ENCODE measurements around the gene PBXIP1. TPM values are rescaled to one million over a fixed set of nuclear protein-coding genes. Genes with fewer than 3 reads are reported as not detected.
A peak's percentile ranks its signal among the peaks of the same experiment; 100 is the strongest.

PBXIP1 gene
- polyA plus RNA-seq, 4 donors = 31.9 to 97.8 (median 37.8) TPM

GRCh38 chr1:154936555-154937084 lies 19.3 kb downstream of the PBXIP1 start, which contains the start of gene PMVK:
TSS of gene PMVK (minus strand) at chr1:154936719. CDS start at chr1:154936685, 34 bp downstream.
- WGBS, 3 donors = 0% methylated on average over 45 of the region's 45 CpGs
- Histone ChIP-seq H3K9me3 (ENCODE audit: control insufficient read depth in 2 of 2, insufficient read depth in 1 of 2, low read depth in 1 of 2, low read length in 1 of 2) (no peaks in the 10 kb centered on the region), H3K4me3 (ENCODE audit: low read depth in 1 of 3, low read length in 3 of 3) (peak within 1 kb of the TSS; percentile 36 to 72 (median 64)), H3K4me1 (ENCODE audit: control insufficient read depth in 3 of 3, insufficient read depth in 2 of 3, low read depth in 1 of 3, low read length in 2 of 3) (peaks cover 0 to 39% (median 13%) of the 10 kb centered on the region in 3 donors), H3K36me3 (ENCODE audit: control insufficient read depth in 3 of 3, insufficient read depth in 2 of 3, low read depth in 1 of 3, low read length in 3 of 3) (peaks cover 0 to 2% (median 0%) of the 10 kb centered on the region in 3 donors), H3K27me3 (ENCODE audit: control insufficient read depth in 3 of 3, insufficient read depth in 3 of 3, low read length in 3 of 3) (no peaks in the 10 kb centered on the region), H3K27ac (ENCODE audit: low read depth in 1 of 3, low read length in 2 of 3) (peak within 1 kb of the TSS; percentile 95 to 100 (median 97))
- peak; percentile 98 for DNase-seq
- no peak for FAIRE-seq

GRCh38 chr1:154935749-154936554 lies 19.9 kb downstream of the PBXIP1 start:
- H3K9me3 ChIP-seq (ENCODE audit: control insufficient read depth in 2 of 2, insufficient read depth in 1 of 2, low read depth in 1 of 2, low read length in 1 of 2) = no peaks in the 10 kb centered on the region
- WGBS, 3 donors = 37 to 47% (median 38%) methylated on average over 27 of the region's 27 CpGs
- FAIRE-seq = no peak

GRCh38 chr1:154934358-154934948 lies 21.4 kb downstream of the PBXIP1 start:
- Histone ChIP-seq H3K27ac (ENCODE audit: low read depth in 1 of 3, low read length in 2 of 3) (no peak overlapping the region), H3K4me1 (ENCODE audit: control insufficient read depth in 3 of 3, insufficient read depth in 2 of 3, low read depth in 1 of 3, low read length in 2 of 3) (peaks cover 0 to 37% (median 7%) of the 10 kb centered on the region in 3 donors), H3K4me3 (ENCODE audit: low read depth in 1 of 3, low read length in 3 of 3) (no peak overlapping the region), H3K36me3 (ENCODE audit: control insufficient read depth in 3 of 3, insufficient read depth in 2 of 3, low read depth in 1 of 3, low read length in 3 of 3) (peaks cover 0 to 21% (median 0%) of the 10 kb centered on the region in 3 donors), H3K9me3 (ENCODE audit: control insufficient read depth in 2 of 2, insufficient read depth in 1 of 2, low read depth in 1 of 2, low read length in 1 of 2) (no peaks in the 10 kb centered on the region), H3K27me3 (ENCODE audit: control insufficient read depth in 3 of 3, insufficient read depth in 3 of 3, low read length in 3 of 3) (no peaks in the 10 kb centered on the region)
- no peak for DNase-seq
- WGBS, 3 donors = 98 to 100% (median 99%) methylated on average over 5 of the region's 5 CpGs
- FAIRE-seq = no peak

More at GRCh38 chr1:154935749-154936554, 19.9 kb downstream of the PBXIP1 start:
- Histone ChIP-seq H3K36me3 (ENCODE audit: control insufficient read depth in 3 of 3, insufficient read depth in 2 of 3, low read depth in 1 of 3, low read length in 3 of 3) (peaks cover 0 to 7% (median 0%) of the 10 kb centered on the region in 3 donors), H3K27me3 (ENCODE audit: control insufficient read depth in 3 of 3, insufficient read depth in 3 of 3, low read length in 3 of 3) (no peaks in the 10 kb centered on the region), H3K4me1 (ENCODE audit: control insufficient read depth in 3 of 3, insufficient read depth in 2 of 3, low read depth in 1 of 3, low read length in 2 of 3) (peaks cover 0 to 44% (median 9%) of the 10 kb centered on the region in 3 donors), H3K27ac (ENCODE audit: low read depth in 1 of 3, low read length in 2 of 3) (peak overlapping the region; percentile 95 to 100 (median 97)), H3K4me3 (ENCODE audit: low read depth in 1 of 3, low read length in 3 of 3) (peak overlapping the region; percentile 30 to 72 (median 64))
- DNase-seq = no peak

DNA sequence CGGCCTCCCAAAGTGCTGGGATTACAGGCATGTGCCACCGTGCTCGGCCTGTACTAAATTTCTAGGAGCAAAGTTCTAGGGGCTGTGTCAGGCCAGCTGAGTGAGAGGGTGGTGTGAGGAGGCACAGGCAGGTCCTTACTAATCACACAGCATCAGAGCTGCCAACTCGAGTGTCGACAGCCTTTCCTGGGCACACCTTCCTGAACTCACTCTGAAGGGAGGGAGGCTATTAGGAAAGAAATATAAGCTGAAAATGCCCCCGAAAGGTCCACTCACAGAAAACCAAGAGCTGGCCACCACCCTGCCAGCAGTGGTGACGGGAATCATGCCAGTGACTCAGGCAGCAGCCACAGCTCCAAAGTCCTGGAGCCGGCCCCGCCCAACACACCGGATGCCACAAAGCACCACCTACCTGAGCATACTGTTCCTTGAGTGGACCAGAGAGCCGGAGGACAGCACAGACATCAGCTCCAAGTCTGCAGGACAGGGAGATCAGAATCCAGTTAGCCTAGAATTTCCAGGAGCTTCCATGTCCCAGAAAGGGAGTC lies 23.9 kb downstream of the PBXIP1 start:
- WGBS, 3 donors = 13 to 63% (median 51%) methylated on average over 11 of the region's 11 CpGs
- peak overlapping the region; percentile 89 to 98 (median 96) for H3K27ac ChIP-seq (ENCODE audit: low read depth in 1 of 3, low read length in 2 of 3)
- DNase-seq (peak; percentile 96 to 97), FAIRE-seq (no peak)
- peaks cover 0 to 27% (median 0%) of the 10 kb centered on the region in 3 donors for H3K4me1 ChIP-seq (ENCODE audit: control insufficient read depth in 3 of 3, insufficient read depth in 2 of 3, low read depth in 1 of 3, low read length in 2 of 3)
- H3K9me3 ChIP-seq (ENCODE audit: control insufficient read depth in 2 of 2, insufficient read depth in 1 of 2, low read depth in 1 of 2, low read length in 1 of 2) = no peaks in the 10 kb centered on the region
- H3K36me3 ChIP-seq (ENCODE audit: control insufficient read depth in 3 of 3, insufficient read depth in 2 of 3, low read depth in 1 of 3, low read length in 3 of 3) = peaks cover 0 to 38% (median 2%) of the 10 kb centered on the region in 3 donors
- H3K27me3 ChIP-seq (ENCODE audit: control insufficient read depth in 3 of 3, insufficient read depth in 3 of 3, low read length in 3 of 3) = no peaks in the 10 kb centered on the region
- H3K4me3 ChIP-seq (ENCODE audit: low read depth in 1 of 3, low read length in 3 of 3) = no peak overlapping the region

- no peak for FAIRE-seq
- no peak overlapping the region for H3K27ac ChIP-seq (ENCODE audit: low read depth in 1 of 3, low read length in 2 of 3)
- DNase-seq = no peak
- H3K27me3 ChIP-seq (ENCODE audit: control insufficient read depth in 3 of 3, insufficient read depth in 3 of 3, low read length in 3 of 3) = no peaks in the 10 kb centered on the region
- 92 to 95% (median 93%) methylated on average over 13 of the region's 13 CpGs for WGBS, 3 donors
- H3K4me3 ChIP-seq (ENCODE audit: low read depth in 1 of 3, low read length in 3 of 3) = no peak overlapping the region
- peaks cover 0 to 3% (median 0%) of the 10 kb centered on the region in 3 donors for H3K4me1 ChIP-seq (ENCODE audit: control insufficient read depth in 3 of 3, insufficient read depth in 2 of 3, low read depth in 1 of 3, low read length in 2 of 3)
- H3K9me3 ChIP-seq (ENCODE audit: control insufficient read depth in 2 of 2, insufficient read depth in 1 of 2, low read depth in 1 of 2, low read length in 1 of 2) = no peaks in the 10 kb centered on the region
- H3K36me3 ChIP-seq (ENCODE audit: control insufficient read depth in 3 of 3, insufficient read depth in 2 of 3, low read depth in 1 of 3, low read length in 3 of 3) = peaks cover 14 to 79% (median 17%) of the 10 kb centered on the region in 3 donors
Measured at GRCh38 chr1:154926201-154926600, 29.7 kb downstream of the PBXIP1 start.

DNA sequence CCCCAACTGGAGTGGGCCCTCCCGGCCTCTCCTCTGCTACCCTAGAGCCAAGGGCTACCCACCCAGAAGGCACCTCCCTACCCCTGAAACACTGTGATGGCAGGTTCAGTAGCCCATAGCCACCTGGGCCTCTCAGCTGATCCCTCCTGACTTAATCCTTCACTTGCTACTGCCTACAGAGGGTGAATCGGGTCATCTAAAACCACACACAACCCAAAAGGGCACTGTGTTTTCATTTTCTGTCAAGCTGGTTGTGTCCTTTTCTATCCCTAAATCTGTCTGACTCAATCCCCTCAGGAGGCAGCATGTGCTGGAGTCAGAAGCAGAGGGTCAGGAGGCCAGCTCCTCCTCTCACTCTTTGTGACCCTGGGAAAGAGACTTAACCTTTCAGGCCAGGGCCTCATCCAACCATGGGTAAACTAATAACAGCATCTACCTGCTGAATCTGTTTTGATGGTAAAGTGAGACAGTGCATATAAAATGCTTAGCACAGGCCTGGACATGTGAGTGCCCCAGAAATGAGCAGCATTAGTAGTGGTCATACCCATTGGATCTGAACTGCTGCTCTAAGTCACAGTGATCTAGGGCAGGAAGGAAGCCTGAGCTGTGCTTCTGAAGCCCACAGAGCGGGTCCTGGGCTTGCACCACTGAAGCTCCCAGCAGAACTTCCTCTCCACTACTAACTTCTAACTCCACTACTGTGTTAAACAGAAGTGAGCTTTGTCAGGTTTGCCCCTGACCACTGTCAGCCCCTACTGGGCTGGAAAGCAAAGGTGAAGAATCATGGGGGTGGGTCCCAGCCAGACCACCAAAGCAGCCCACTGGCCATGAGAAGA lies 30.3 kb downstream of the PBXIP1 start:
- no peak for FAIRE-seq
- H3K4me1 ChIP-seq (ENCODE audit: control insufficient read depth in 3 of 3, insufficient read depth in 2 of 3, low read depth in 1 of 3, low read length in 2 of 3) = no peaks in the 10 kb centered on the region

DNA sequence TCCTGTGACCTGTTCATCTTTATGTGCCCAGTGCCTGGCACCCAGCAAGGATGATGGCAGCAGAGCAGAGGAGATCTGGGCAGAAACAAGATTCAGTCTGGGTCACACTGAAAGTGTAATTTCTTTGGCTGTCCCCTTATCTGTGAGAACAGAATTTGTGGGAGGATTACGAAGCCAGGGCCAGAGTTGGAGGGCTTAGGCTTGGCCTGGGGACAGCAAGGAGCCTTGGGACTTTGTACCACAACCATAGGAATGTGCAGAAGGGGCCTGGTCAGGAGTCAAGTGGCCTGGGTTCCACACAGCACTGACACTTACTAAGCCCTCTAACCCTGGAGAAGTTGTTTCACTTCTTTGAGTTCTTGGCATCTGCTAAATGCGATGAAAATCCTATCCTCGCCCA lies 32.2 kb downstream of the PBXIP1 start:
- no peak for FAIRE-seq
- no peak overlapping the region for H3K4me3 ChIP-seq (ENCODE audit: low read depth in 1 of 3, low read length in 3 of 3)
- H3K9me3 ChIP-seq (ENCODE audit: control insufficient read depth in 2 of 2, insufficient read depth in 1 of 2, low read depth in 1 of 2, low read length in 1 of 2) = no peaks in the 10 kb centered on the region
- no peak for DNase-seq
- 96 to 100% (median 97%) methylated on average over 3 of the region's 3 CpGs for WGBS, 3 donors
- peaks cover 14 to 58% (median 17%) of the 10 kb centered on the region in 3 donors for H3K36me3 ChIP-seq (ENCODE audit: control insufficient read depth in 3 of 3, insufficient read depth in 2 of 3, low read depth in 1 of 3, low read length in 3 of 3)
- no peaks in the 10 kb centered on the region for H3K27me3 ChIP-seq (ENCODE audit: control insufficient read depth in 3 of 3, insufficient read depth in 3 of 3, low read length in 3 of 3)
- no peak overlapping the region for H3K27ac ChIP-seq (ENCODE audit: low read depth in 1 of 3, low read length in 2 of 3)
- no peaks in the 10 kb centered on the region for H3K4me1 ChIP-seq (ENCODE audit: control insufficient read depth in 3 of 3, insufficient read depth in 2 of 3, low read depth in 1 of 3, low read length in 2 of 3)

More for the DNA sequence above, 30.3 kb downstream of the PBXIP1 start:
- 84 to 93% (median 92%) methylated on average over 3 of the region's 3 CpGs for WGBS, 3 donors
- Histone ChIP-seq H3K36me3 (ENCODE audit: control insufficient read depth in 3 of 3, insufficient read depth in 2 of 3, low read depth in 1 of 3, low read length in 3 of 3) (peaks cover 14 to 74% (median 17%) of the 10 kb centered on the region in 3 donors), H3K4me3 (ENCODE audit: low read depth in 1 of 3, low read length in 3 of 3) (no peak overlapping the region), H3K9me3 (ENCODE audit: control insufficient read depth in 2 of 2, insufficient read depth in 1 of 2, low read depth in 1 of 2, low read length in 1 of 2) (no peaks in the 10 kb centered on the region), H3K27me3 (ENCODE audit: control insufficient read depth in 3 of 3, insufficient read depth in 3 of 3, low read length in 3 of 3) (no peaks in the 10 kb centered on the region), H3K27ac (ENCODE audit: low read depth in 1 of 3, low read length in 2 of 3) (no peak overlapping the region)
- DNase-seq = no peak

Measured in small intestine (tissue), 7 donors.